ENCODE results near the gene CFAP99. TPM values are rescaled to one million over a fixed set of nuclear protein-coding genes. Genes with fewer than 3 reads are reported as not detected.
A peak's percentile ranks its signal among the peaks of the same experiment; 100 is the strongest.

Gene CFAP99
- total and polyA plus RNA-seq, 2 donors (not counting 1 experiment from before 2014, with no cell fraction given): not detected

GRCh38 chr4:2409381-2409783, 9.4 kb upstream of the CFAP99 start:
- H3K4me1 Mint-ChIP-seq: peaks cover 22% of the 10 kb centered on the region
- H3K27me3 Mint-ChIP-seq: peaks cover 4% of the 10 kb centered on the region
- Histone ChIP-seq H3K4me1 (ENCODE audit: control insufficient read depth in 2 of 2, insufficient read depth in 2 of 2, low read length in 2 of 2) (peaks cover 22 to 23% of the 10 kb centered on the region in 2 donors), H4K20me1 (ENCODE audit: control insufficient read depth, insufficient read depth, low read length, poor library complexity, severe bottlenecking) (no peaks in the 10 kb centered on the region), H2AFZ (ENCODE audit: insufficient read depth, low read depth, low read length, poor library complexity, severe bottlenecking) (no peak overlapping the region), H3K4me2 (replicated peaks; ENCODE audit: low read depth, low read length, poor library complexity, severe bottlenecking) (no peak overlapping the region), H3K9ac (ENCODE audit: low read length) (no peak overlapping the region), H3K27ac (ENCODE audit: low read length in 2 of 2) (no peak overlapping the region), H3K79me2 (ENCODE audit: control insufficient read depth, insufficient read depth, low read length) (no peaks in the 10 kb centered on the region), H3K9me3 (ENCODE audit: control extremely low read depth in 1 of 3, control insufficient read depth in 2 of 3, insufficient read depth in 1 of 3, low read length in 2 of 3) (peaks cover 0 to 5% (median 0%) of the 10 kb centered on the region in 3 donors), H3K36me3 (replicated peaks in 1 of 2; ENCODE audit: control extremely low read depth in 1 of 2, control insufficient read depth in 1 of 2, extremely low read depth in 1 of 2, insufficient read depth in 2 of 2, low read length in 1 of 2) (no peaks in the 10 kb centered on the region), H3K27me3 (replicated peaks in 1 of 4; ENCODE audit: control extremely low read depth in 1 of 4, control insufficient read depth in 3 of 4, insufficient read depth in 4 of 4, low read length in 3 of 4) (peaks cover 0 to 29% (median 5%) of the 10 kb centered on the region in 4 experiments), H3K4me3 (ENCODE audit: control extremely low read depth in 1 of 5, extremely low read depth in 1 of 5, insufficient read depth in 1 of 5, low read depth in 2 of 5, low read length in 4 of 5) (no peak overlapping the region)
- no peak for DNase-seq
- TF ChIP-seq CTCF (IDR thresholded peaks at IDR 0.05): no peak
- TF ChIP-seq EZH2 (IDR thresholded peaks at IDR 0.05; ENCODE audit: borderline replicate concordance, insufficient read depth, low read depth, low read length, poor library complexity, severe bottlenecking): no peak
- no peaks in the 10 kb centered on the region for H3K9me3 Mint-ChIP-seq (ENCODE audit: insufficient read depth)
- no peak overlapping the region for H3K27ac Mint-ChIP-seq
- H3K4me3 Mint-ChIP-seq: no peak overlapping the region
- POLR2A ChIA-PET: no interaction called here
- ATAC-seq (ENCODE audit: low read depth): no peak
- 94% methylated on average over 8 of the region's 14 CpGs for WGBS (ENCODE audit: insufficient coverage)
- intact Hi-C loops (cut with micrococcal nuclease): no loop called here
- CTCF ChIA-PET: no interaction called here

GRCh38 chr4:2411786-2412510, 6.8 kb upstream of the CFAP99 start:
- Histone ChIP-seq H2AFZ (ENCODE audit: insufficient read depth, low read depth, low read length, poor library complexity, severe bottlenecking) (no peak overlapping the region), H3K4me2 (replicated peaks; ENCODE audit: low read depth, low read length, poor library complexity, severe bottlenecking) (peak overlapping the region; percentile 76), H3K9ac (ENCODE audit: low read length) (no peak overlapping the region), H3K27me3 (replicated peaks in 1 of 4; ENCODE audit: control extremely low read depth in 1 of 4, control insufficient read depth in 3 of 4, insufficient read depth in 4 of 4, low read length in 3 of 4) (peaks cover 0 to 49% (median 14%) of the 10 kb centered on the region in 4 experiments), H3K79me2 (ENCODE audit: control insufficient read depth, insufficient read depth, low read length) (no peaks in the 10 kb centered on the region), H3K36me3 (replicated peaks in 1 of 2; ENCODE audit: control extremely low read depth in 1 of 2, control insufficient read depth in 1 of 2, extremely low read depth in 1 of 2, insufficient read depth in 2 of 2, low read length in 1 of 2) (no peaks in the 10 kb centered on the region), H3K4me3 (ENCODE audit: control extremely low read depth in 1 of 5, extremely low read depth in 1 of 5, insufficient read depth in 1 of 5, low read depth in 2 of 5, low read length in 4 of 5) (no peak overlapping the region), H3K27ac (ENCODE audit: low read length in 2 of 2) (no peak overlapping the region), H3K9me3 (ENCODE audit: control extremely low read depth in 1 of 3, control insufficient read depth in 2 of 3, insufficient read depth in 1 of 3, low read length in 2 of 3) (peaks cover 0 to 13% (median 0%) of the 10 kb centered on the region in 3 donors), H3K4me1 (ENCODE audit: control insufficient read depth in 2 of 2, insufficient read depth in 2 of 2, low read length in 2 of 2) (peaks cover 31 to 32% of the 10 kb centered on the region in 2 donors), H4K20me1 (ENCODE audit: control insufficient read depth, insufficient read depth, low read length, poor library complexity, severe bottlenecking) (no peaks in the 10 kb centered on the region)
- ATAC-seq (ENCODE audit: low read depth): no peak
- Mint-ChIP-seq H3K4me3 (peak overlapping the region; percentile 71), H3K27me3 (peaks cover 17% of the 10 kb centered on the region), H3K27ac (peak overlapping the region; percentile 26), H3K9me3 (ENCODE audit: insufficient read depth) (no peaks in the 10 kb centered on the region), H3K4me1 (peaks cover 33% of the 10 kb centered on the region)
- TF ChIP-seq EZH2 (IDR thresholded peaks at IDR 0.05; ENCODE audit: borderline replicate concordance, insufficient read depth, low read depth, low read length, poor library complexity, severe bottlenecking) (no peak), CTCF (IDR thresholded peaks at IDR 0.05) (no peak)
- intact Hi-C loops (cut with micrococcal nuclease): no loop called here
- CTCF ChIA-PET: interaction anchor here (0.5 to 2.4 kb wide), 9 partner anchors 9 to 192 kb away, joined by 3 to 12 read pairs (median 3); no protein-coding TSS in a partner anchor
- WGBS (ENCODE audit: insufficient coverage): 71% methylated on average over 12 of the region's 14 CpGs
- POLR2A ChIA-PET: interaction anchor here (0.6 kb wide), 1 partner anchor 433 kb away, joined by 4 read pairs; no protein-coding TSS in a partner anchor
- no peak for DNase-seq

Data from B cell (primary cell).